CD4-positive, alpha-beta T cell treated with Interleukin-6 at 100 ng/mL for 8 hours (primary cell): ENCODE results near the gene KCNJ15.

ENCODE experiments used
- DNase-seq: peaks from one replicate; pipeline ENCODE4 v3.0.0-alpha.2; 2020; ENCODE audit warnings: mixed read lengths, low spot score

The KCNJ15 gene

DNA sequence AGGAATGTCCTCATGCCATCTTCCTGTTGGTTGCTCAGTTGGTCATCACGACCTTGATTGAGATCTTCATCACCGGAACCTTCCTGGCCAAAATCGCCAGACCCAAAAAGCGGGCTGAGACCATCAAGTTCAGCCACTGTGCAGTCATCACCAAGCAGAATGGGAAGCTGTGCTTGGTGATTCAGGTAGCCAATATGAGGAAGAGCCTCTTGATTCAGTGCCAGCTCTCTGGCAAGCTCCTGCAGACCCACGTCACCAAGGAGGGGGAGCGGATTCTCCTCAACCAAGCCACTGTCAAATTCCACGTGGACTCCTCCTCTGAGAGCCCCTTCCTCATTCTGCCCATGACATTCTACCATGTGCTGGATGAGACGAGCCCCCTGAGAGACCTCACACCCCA lies 42.9 kb downstream of the KCNJ15 start:
- DNase-seq, result no peak

- peak; percentile 15 for DNase-seq
Observed at GRCh38 chr21:38300141-38300578, 43.4 kb downstream of the KCNJ15 start.

- DNase-seq, result no peak
Observed at GRCh38 chr21:38301321-38302214, 44.8 kb downstream of the KCNJ15 start.

- DNase-seq, result no peak
Observed at GRCh38 chr21:38303300-38303699, 46.5 kb downstream of the KCNJ15 start.

DNA sequence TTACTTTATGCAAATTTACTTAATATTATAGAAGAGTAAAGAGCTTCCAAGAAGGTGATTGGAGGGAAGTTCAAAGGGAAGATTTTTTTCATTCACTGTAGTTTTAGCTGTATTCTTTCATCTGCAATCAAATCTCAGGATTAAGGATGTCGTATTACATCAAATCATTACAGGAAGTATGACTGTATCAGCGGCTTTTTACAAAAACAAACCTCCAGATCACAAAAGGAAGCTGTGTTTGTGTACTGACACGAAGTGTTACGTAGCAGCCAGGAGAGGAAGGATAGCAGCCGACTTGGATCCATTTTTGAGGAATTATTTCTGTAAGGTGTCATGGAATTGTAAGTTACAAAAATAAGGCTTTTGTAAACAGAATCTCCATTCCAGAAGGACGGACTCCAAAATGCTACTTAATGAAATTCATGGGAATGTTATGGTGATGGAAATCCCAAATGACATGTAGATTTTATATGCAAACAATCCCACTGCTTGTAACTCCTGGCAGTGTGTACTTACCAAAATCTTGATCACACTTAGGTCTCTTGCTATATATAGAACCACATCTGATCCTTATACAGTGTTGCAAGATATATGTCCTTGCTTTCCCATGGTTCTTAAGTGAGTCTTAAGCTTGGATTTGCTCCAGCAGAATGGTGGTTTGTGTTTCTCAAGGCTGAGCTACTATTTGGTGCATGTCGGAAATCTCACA lies 49.8 kb downstream of the KCNJ15 start:
- DNase-seq, result peak; percentile 30

DNA sequence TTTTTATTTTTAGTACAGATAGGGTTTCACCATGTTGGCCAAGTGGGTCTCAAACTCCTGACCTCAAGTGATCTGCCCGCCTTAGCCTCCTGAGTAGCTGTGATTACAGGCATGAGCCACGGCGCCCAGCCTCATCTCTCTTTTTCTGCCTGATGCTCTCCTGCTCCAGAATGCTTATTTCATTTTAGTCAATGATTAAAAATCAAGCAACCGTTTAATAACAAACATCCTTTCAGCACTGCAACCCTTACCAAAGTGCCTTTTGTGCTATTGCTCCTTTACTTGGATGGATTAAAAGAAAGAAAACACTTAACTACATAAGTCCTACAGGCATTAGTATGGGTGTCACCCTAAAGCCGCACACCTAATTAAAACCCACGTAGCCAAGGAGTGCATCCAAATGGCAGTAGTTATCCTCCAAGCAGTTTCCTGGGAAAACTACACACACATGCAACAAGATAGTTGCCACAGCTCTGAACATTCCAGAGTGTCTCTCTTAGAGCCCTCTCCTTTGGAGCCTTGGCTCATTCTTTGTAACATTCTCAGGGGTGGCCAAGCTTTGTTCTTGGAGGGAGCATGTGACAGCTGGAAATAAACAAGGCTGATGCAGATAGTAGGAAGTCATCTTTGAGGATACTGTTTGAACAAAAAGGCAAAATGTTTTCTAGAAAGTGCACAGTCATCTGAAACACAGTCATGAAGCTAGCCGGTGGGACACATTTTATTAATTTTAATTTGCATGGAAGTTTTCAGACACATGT lies 51.2 kb downstream of the KCNJ15 start:
- no peak for DNase-seq

- no peak for DNase-seq
Observed at GRCh38 chr21:38308532-38309119, 51.8 kb downstream of the KCNJ15 start.

DNA sequence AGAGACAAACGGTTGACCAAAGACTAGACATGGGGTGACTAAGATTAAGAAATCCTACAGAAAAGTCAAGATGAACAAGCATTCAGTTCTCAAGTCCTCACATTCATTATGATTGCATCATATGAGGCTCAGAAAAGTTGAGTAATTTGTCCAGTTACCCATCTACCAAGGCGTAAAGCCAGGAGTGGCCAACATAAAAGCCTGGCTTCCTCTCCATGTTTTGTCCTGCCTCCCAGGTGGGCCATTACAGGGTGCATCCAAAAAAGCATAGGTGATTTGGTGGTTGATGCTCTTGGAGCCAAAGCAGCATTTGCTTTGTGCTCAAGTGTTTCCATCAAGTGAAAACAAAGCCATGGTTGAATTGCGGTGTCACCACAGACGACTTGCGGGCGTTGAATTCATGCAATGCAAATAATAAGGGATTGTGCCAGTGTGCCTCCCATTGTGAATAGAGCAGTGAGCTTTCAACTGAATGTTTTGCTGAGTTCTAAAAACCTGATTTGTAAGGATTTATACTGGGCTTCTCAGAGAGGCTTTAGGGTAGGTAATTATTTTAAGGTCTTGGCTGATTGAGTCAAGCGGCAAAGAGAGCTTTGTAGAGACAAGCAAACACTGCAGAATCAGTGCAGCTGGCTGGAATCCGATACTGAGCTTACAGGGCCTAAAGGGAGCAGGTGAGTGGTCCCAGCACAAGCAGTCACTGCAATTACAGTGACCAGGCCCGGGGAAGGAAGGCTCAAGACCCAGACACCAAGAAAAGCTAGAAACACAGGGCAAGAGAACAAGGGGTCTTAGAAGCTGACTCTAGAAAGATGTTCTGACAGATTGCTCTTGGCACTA lies 54.1 kb downstream of the KCNJ15 start:
- no peak for DNase-seq

- no peak for DNase-seq
Observed at GRCh38 chr21:38311765-38312164, 55.0 kb downstream of the KCNJ15 start.

DNA sequence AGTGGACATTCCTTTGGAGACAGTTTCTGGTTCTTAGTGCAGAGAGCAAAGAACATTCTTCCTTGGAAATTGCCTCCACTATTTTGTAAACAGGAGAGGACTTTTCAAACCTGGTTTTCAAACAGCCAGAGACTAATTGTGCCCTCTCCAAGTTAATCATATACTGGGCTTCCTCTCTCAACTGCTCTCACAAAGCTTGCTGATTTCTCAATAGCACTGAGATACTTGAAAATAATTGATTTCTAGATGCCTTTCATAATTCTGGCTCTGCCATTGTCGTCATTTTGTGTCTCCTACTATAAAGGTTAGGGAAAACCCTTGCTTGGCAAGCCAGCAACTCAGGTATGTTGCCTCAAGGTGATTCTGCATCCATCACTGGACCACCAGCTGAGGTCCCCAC lies 56.0 kb downstream of the KCNJ15 start:
- DNase-seq, result no peak

GRCh38 chr21:38314558-38314957 lies 57.8 kb downstream of the KCNJ15 start:
- no peak for DNase-seq

GRCh38 chr21:38315122-38315521 lies 58.3 kb downstream of the KCNJ15 start:
- no peak for DNase-seq

- no peak for DNase-seq
Observed at GRCh38 chr21:38319781-38320180, 63.0 kb downstream of the KCNJ15 start.

DNA sequence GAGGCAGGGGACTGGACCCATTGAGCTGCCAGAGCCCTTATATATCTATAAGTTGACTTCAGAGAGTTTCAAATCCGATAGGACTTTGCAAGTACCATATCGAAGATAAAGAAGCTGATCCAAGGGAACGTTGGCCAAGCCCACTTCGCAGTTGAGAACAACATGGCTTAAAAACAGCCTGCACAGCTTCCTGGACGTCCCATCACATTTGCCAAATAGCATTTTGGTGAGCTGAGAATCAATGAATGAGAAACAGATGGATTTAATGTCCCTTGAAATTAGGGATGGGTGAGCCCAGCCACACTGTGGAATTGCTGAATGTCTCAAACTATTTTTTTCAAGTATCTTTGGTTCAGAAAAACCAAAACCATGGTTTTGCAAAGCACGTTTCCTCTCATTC lies 64.8 kb downstream of the KCNJ15 start:
- no peak for DNase-seq

GRCh38 chr21:38322311-38322950 lies 65.6 kb downstream of the KCNJ15 start:
- DNase-seq, result no peak

DNA sequence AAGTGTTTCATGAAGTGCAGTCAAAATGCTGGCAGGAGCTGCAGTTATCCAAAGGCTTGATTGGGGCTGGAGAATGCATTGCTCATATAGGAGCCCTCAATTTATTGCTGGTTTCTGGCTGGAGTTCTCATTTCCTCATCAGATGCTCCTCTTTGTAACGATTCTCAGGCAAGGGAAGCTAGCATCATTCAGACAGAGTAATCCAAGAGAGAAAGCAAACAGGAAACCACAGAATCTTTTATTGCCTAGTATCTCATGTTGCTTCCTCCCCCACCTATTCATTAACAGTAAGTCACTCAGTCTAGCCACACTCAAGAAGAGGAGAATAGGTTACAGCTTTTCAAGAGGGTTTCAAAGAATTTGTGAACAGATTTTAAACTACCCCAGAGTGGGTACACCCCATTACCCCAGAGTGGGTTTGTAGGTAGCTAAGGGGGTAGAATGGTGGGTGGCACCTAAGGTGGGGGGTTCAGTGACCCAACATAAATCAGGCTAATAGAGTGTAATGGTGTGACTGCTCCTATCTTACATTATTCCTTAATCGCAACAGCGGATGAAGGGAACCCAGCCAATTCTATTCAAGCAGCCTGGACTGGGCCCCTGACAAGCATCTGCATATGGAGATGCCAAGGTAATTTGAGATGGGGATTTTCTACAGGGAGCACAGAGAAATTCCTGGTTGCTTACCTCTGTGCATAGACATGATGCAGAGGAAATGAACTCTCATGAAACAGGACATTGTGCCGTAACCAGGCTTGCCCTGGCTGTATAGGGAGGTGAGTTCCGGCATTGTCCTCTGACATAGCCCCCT lies 67.1 kb downstream of the KCNJ15 start:
- peak; percentile 51 for DNase-seq

GRCh38 chr21:38325216-38325615 lies 68.4 kb downstream of the KCNJ15 start:
- DNase-seq, result no peak

DNA sequence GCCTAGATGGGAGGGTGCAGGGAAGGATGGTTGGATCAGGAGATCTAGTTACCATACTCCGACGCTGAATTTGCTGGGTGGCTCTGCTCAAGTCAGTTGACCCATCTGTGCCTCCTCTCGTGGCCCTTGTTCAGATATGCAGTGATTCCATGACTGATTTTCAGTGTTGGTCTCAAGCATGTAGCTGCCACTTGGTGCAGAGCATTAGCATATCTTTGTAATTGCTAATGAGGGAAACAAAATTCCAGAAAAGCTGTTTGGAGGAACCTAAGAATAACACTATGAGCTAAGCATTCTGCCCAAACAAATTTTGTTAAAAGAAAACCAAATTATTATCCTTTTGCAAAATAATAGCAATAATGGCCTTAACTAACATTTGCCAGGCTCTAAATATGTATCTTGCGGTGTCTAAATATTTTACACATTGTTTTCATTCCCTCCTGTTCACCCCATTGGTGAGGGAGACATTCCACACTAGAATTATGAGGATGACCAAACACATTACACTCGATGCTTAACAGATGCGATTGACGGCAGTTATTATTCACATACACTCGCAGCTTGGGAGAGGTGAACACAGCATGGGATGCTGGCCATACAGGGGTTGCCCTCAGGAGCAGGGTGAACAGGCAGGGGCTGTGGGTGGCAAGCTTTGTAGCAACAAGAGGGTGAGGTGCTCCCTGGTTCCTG lies 69.1 kb downstream of the KCNJ15 start:
- DNase-seq, result no peak

GRCh38 chr21:38326429-38326828 lies 69.6 kb downstream of the KCNJ15 start:
- no peak for DNase-seq
